ENCODE results near the gene PARP14. TPM values are rescaled to one million over a fixed set of nuclear protein-coding genes. Genes with fewer than 3 reads are reported as not detected.

The PARP14 gene
- total RNA-seq, 1 experiment from 2014 or later, result 17.4 TPM

DNA sequence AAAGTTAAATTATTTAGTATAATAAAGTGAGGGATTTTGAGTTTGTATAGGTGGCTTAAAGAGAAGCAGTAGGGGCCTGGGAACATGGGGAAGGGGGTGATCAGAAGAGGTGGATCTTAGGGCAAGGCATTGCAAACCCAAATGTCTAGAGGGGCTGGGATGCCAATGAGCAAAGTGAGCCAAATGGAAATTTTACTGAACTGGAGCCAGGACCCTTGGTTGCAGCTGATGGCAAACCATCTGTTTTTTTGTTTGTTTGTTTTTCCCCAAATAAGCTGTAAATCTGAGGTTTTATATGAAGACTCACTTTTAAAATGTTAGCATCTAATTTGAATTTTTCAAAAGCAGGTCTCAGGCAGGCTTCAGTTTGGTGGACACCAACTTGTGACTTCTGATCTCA is 14.8 kb upstream of the PARP14 start:
- Mint-ChIP-seq H3K4me3 (no peak overlapping the region), H3K27me3 (ENCODE audit: low read depth) (peaks cover 13% of the 10 kb centered on the region), H3K4me1 (no peaks in the 10 kb centered on the region), H3K9me3 (peaks cover 0 to 3% of the 10 kb centered on the region in 2 experiments; a peak in 2 of 5 replicates), H3K27ac (no peak overlapping the region), H3K36me3 (ENCODE audit: insufficient read depth in 1 of 3, low read depth in 3 of 3) (no peaks in the 10 kb centered on the region)
- H4K91ac ChIP-seq (ENCODE audit: insufficient read length, low read depth, low read length), result no peak overlapping the region
- H3K9ac ChIP-seq (ENCODE audit: extremely low read depth, insufficient read length, low read length), result no peak overlapping the region
- no peaks in the 10 kb centered on the region for H3K79me1 ChIP-seq (ENCODE audit: insufficient read depth, low read depth, low read length, poor library complexity, severe bottlenecking)
- H4K5ac ChIP-seq (ENCODE audit: insufficient read length, low read depth, low read length), result no peak overlapping the region
- H4K8ac ChIP-seq (replicated peaks; ENCODE audit: insufficient read length, low read depth, low read length), result no peak overlapping the region
- no peak overlapping the region for H2BK15ac ChIP-seq (ENCODE audit: low read depth, low read length)
- H3K18ac ChIP-seq (ENCODE audit: insufficient read length, low read depth, low read length), result no peak overlapping the region
- H3K56ac ChIP-seq (ENCODE audit: insufficient read length, low read depth, low read length), result no peak overlapping the region
- H3K23me2 ChIP-seq (ENCODE audit: insufficient read length, low read depth, low read length, poor library complexity, severe bottlenecking), result no peaks in the 10 kb centered on the region
- H3K23ac ChIP-seq (ENCODE audit: insufficient read length, low read depth, low read length), result no peak overlapping the region
- H3T11ph ChIP-seq (ENCODE audit: low read length), result no peak overlapping the region
- H3K9me3 ChIP-seq (ENCODE audit: control insufficient read depth, low read depth, low read length), result no peaks in the 10 kb centered on the region
- TF ChIP-seq, protein P1, sequence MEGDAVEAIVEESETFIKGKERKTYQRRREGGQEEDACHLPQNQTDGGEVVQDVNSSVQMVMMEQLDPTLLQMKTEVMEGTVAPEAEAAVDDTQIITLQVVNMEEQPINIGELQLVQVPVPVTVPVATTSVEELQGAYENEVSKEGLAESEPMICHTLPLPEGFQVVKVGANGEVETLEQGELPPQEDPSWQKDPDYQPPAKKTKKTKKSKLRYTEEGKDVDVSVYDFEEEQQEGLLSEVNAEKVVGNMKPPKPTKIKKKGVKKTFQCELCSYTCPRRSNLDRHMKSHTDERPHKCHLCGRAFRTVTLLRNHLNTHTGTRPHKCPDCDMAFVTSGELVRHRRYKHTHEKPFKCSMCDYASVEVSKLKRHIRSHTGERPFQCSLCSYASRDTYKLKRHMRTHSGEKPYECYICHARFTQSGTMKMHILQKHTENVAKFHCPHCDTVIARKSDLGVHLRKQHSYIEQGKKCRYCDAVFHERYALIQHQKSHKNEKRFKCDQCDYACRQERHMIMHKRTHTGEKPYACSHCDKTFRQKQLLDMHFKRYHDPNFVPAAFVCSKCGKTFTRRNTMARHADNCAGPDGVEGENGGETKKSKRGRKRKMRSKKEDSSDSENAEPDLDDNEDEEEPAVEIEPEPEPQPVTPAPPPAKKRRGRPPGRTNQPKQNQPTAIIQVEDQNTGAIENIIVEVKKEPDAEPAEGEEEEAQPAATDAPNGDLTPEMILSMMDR (conservative IDR thresholded peaks at IDR 0.05), result no peak
- no peaks in the 10 kb centered on the region for H4K20me1 ChIP-seq (ENCODE audit: control insufficient read depth, insufficient read depth, insufficient read length)
- H3K4me2 ChIP-seq (ENCODE audit: insufficient read depth, insufficient read length, low read length), result no peak overlapping the region
- no peak overlapping the region for H3K27ac ChIP-seq (ENCODE audit: insufficient read length, low read depth, low read length)
- no peak overlapping the region for H2AK5ac ChIP-seq (ENCODE audit: insufficient read length, low read length)
- H3K14ac ChIP-seq (ENCODE audit: insufficient read depth, low read length), result no peak overlapping the region
- no peak overlapping the region for H2BK12ac ChIP-seq (ENCODE audit: insufficient read length, low read depth, low read length)
- H3K79me2 ChIP-seq (ENCODE audit: insufficient read depth, low read length), result no peaks in the 10 kb centered on the region
- DNase-seq, result no peak
- no peak overlapping the region for H3K4ac ChIP-seq (ENCODE audit: low read depth, low read length)
- H2AFZ ChIP-seq (ENCODE audit: low read length), result no peak overlapping the region
- H3K27me3 ChIP-seq (ENCODE audit: insufficient read depth, low read length), result no peaks in the 10 kb centered on the region
- H3K4me1 ChIP-seq (ENCODE audit: insufficient read depth, low read length), result no peaks in the 10 kb centered on the region
- H2BK120ac ChIP-seq (ENCODE audit: low read depth, low read length, poor library complexity, severe bottlenecking), result no peak overlapping the region
- no peak overlapping the region for H2BK20ac ChIP-seq (ENCODE audit: low read depth, low read length, poor library complexity, severe bottlenecking)
- no peak overlapping the region for H2BK5ac ChIP-seq (ENCODE audit: insufficient read length, low read length)
